Adipocyte (in vitro differentiated cells): ENCODE results near the gene GATA3.

ENCODE experiments used
- DNase-seq: peaks from one replicate; pipeline ENCODE4 v3.0.0-alpha.2; 2015; ENCODE audit warnings: low read depth
- H3K27me3 ChIP-seq: replicated peaks from 2 replicates; pipeline ENCODE4 v1.7.0; 2013; ENCODE audit warnings: mild to moderate bottlenecking, low read length, moderate library complexity; ENCODE audit not compliant: control insufficient read depth, insufficient read depth
- H3K36me3 ChIP-seq: 2 replicates; pipeline ENCODE4 v1.7.0; 2013; ENCODE audit warnings: low read length, mild to moderate bottlenecking, moderate library complexity; ENCODE audit not compliant: control insufficient read depth, insufficient read depth, severe bottlenecking
- H3K4me1 ChIP-seq: 2 replicates; pipeline ENCODE4 v1.7.0; 2013; ENCODE audit warnings: mild to moderate bottlenecking, low read length, moderate library complexity; ENCODE audit not compliant: control insufficient read depth, insufficient read depth
- H3K4me3 ChIP-seq: 2 replicates; pipeline ENCODE4 v1.7.0; 2013; ENCODE audit warnings: mild to moderate bottlenecking, low read length, moderate library complexity
- H3K9ac ChIP-seq: 2 replicates; pipeline ENCODE4 v1.7.0; 2013; ENCODE audit warnings: mild to moderate bottlenecking, low read length, moderate library complexity
- H3K9me3 ChIP-seq: 2 replicates; pipeline ENCODE4 v1.7.0; 2013; ENCODE audit warnings: mild to moderate bottlenecking, low read length, moderate library complexity; ENCODE audit not compliant: control insufficient read depth

GATA3 gene

DNA sequence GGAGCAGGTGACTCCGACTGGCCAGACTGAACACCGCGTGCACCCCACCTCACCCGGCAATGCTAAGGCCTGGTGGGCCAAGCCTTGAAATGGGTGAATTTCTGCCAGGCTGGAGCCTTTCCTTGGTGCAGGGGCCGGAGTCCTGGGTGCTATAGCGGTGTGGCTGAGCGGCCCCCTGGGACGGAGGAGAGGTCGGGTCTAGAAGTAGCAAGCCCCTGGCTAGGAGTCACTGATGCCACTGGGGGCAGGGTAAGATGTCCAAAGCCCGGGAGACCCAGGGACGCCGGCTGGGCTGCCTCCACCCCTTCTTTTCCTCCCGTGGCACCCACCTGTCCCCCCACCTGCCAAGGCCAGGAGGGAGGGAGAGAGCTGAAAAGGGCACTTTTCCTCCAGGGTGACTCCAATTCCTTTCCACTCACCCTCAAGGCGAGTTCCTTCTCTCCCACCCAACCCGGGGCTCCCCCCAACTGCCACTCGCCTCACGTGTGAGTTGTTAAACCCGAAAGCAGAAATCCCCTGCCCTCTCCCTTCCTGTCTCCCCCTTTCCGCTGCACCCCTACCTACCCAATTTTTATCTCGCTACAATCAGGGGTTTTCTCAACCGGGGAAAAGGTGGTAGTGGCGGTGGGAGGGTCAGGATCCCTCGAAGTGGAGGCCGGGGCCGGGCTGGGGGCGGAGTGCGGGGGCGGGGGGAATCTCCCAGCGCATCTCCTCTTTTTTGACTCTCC is 6.0 kb upstream of the GATA3 start:
- H3K4me1 ChIP-seq = peaks cover 15% of the 10 kb centered on the region
- H3K4me3 ChIP-seq = no peak overlapping the region
- no peaks in the 10 kb centered on the region for H3K9me3 ChIP-seq
- no peak for DNase-seq
- no peak overlapping the region for H3K9ac ChIP-seq
- H3K27me3 ChIP-seq = peaks cover 83% of the 10 kb centered on the region
- H3K36me3 ChIP-seq = no peaks in the 10 kb centered on the region

GRCh38 chr10:8049045-8049864 is 5.2 kb upstream of the GATA3 start:
- Histone ChIP-seq H3K36me3 (no peaks in the 10 kb centered on the region), H3K27me3 (peaks cover 75% of the 10 kb centered on the region), H3K9ac (no peak overlapping the region), H3K4me1 (peaks cover 18% of the 10 kb centered on the region), H3K9me3 (no peaks in the 10 kb centered on the region), H3K4me3 (peak overlapping the region; percentile 59)
- no peak for DNase-seq

DNA sequence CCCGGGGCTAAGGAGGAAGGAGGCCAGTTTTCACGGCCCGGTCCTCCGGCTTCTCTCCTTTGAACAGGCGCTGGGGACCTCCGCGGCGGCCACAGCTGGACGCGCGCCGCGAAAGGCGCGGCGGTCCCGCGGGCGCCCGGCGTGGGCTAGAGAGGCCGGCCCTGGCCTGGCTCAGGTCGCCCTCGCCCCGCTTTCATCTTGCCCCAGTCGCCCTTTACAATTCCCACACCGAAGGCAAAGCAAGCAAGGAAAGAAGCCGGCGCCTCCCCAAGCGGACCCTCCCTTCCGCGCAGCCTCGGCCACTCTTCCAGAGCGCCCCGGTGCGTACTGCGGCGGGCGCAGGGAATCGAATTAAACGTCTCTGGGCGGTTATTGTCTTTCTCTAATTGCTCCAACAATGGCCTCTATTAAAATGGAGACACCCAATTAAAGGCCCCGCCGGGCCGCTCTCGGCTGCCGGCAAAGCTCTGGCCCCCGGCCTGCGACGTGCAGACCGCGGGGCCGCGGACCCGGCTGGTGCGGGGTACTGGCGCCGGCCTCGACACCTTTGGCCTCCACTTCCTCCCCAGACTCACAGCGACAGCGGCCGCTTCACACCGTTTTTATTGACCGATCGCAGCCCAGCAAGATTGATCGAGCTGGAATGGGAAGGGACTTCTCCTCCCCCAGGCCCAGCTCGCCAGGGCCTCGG is 4.5 kb upstream of the GATA3 start:
- peaks cover 72% of the 10 kb centered on the region for H3K27me3 ChIP-seq
- no peak for DNase-seq

GRCh38 chr10:8050556-8051108 is 3.9 kb upstream of the GATA3 start:
- H3K36me3 ChIP-seq = no peaks in the 10 kb centered on the region
- peaks cover 72% of the 10 kb centered on the region for H3K27me3 ChIP-seq
- H3K4me3 ChIP-seq = peak overlapping the region; percentile 59
- no peak overlapping the region for H3K9ac ChIP-seq
- peaks cover 9% of the 10 kb centered on the region for H3K4me1 ChIP-seq
- DNase-seq = peak; percentile 49
- H3K9me3 ChIP-seq = no peaks in the 10 kb centered on the region

More for the DNA sequence above, 4.5 kb upstream of the GATA3 start:
- Histone ChIP-seq H3K9me3 (no peaks in the 10 kb centered on the region), H3K9ac (no peak overlapping the region), H3K36me3 (no peaks in the 10 kb centered on the region), H3K4me3 (peak overlapping the region; percentile 59), H3K4me1 (peaks cover 11% of the 10 kb centered on the region)

- peaks cover 68% of the 10 kb centered on the region for H3K27me3 ChIP-seq
- no peak overlapping the region for H3K4me3 ChIP-seq
- no peak for DNase-seq
- no peaks in the 10 kb centered on the region for H3K9me3 ChIP-seq
- H3K4me1 ChIP-seq = peaks cover 9% of the 10 kb centered on the region
- H3K9ac ChIP-seq = no peak overlapping the region
- H3K36me3 ChIP-seq = no peaks in the 10 kb centered on the region
Observed at GRCh38 chr10:8051109-8051821, 3.2 kb upstream of the GATA3 start.

DNA sequence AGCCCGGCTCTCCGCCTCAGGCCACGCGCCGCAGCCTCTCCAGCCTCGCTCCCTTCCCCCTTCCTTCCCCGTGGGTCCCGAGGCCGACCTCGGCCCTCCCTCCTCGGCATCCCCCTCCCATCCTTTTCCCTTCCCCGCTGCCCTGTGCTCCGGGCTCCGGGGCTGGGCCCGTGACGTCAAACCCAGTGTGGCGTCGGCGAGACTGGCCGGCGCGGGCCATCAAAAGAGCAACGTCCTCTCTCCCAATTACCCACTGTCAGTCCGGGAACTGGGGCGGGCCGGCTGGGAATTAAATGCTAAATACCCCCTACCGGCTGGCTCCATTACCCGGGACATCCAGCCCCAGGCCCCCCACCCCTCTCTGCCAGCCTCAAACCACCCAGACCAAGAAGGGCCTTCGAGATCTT is 2.6 kb upstream of the GATA3 start:
- H3K4me3 ChIP-seq = no peak overlapping the region
- no peaks in the 10 kb centered on the region for H3K36me3 ChIP-seq
- H3K27me3 ChIP-seq = peaks cover 68% of the 10 kb centered on the region
- H3K9ac ChIP-seq = no peak overlapping the region
- peaks cover 9% of the 10 kb centered on the region for H3K4me1 ChIP-seq
- no peak for DNase-seq
- H3K9me3 ChIP-seq = no peaks in the 10 kb centered on the region

DNA sequence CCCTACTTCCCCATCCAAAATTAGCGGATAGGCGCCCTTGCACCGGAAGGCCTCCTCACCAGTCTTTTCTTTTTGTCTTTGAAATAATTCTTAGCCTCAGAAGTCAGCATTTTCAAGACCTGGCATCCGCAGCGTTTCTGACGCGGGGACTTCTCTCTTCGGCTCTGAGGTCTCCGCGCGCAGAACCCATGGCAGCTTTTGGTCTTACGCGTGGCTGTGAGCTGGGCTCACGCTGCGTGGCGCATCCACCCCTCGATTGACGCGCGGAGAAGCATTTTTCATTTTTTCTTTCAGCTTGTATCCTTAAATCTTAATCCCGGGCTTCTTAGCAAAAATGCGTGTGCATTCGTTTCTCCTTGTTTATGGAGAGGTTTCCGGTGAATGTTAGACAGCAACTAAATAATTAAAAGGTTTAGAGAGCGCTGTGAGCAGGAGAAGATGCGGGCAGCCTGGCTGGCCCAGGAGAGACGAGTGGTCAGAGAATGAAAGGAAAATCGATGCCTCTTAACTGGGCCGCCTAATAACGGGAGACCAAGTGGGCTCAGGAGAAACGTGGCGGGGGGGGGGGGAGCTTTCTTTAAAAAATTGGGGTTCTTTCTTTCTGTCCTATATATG is 2.0 kb upstream of the GATA3 start:
- no peak for DNase-seq
- Histone ChIP-seq H3K27me3 (peaks cover 68% of the 10 kb centered on the region), H3K4me1 (peaks cover 9% of the 10 kb centered on the region), H3K9ac (no peak overlapping the region), H3K4me3 (no peak overlapping the region), H3K9me3 (no peaks in the 10 kb centered on the region), H3K36me3 (no peaks in the 10 kb centered on the region)

DNA sequence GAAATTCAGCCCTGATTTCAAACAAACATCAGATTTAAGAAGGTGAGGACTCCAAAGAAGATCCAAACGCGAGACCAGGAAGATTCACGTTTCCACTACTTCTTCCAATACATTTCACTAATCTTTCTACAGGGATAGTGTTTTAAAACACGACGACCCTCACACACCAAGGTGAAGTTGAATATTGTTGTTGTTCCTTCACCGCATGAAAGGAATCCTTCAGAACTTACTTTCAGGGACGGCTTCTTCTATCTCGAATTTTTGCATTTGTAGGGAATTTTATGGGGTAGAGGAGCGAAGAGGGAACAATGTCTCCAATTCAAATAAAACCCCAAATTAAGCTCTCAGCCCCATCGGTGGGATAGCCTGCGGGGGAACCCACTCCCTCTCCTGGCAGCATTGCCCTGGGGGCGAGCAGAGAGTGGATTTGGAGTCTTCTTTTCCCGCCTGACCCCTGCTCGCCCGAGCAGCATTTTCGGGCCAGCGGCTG is 1.5 kb upstream of the GATA3 start:
- no peak for DNase-seq
- no peak overlapping the region for H3K9ac ChIP-seq
- H3K36me3 ChIP-seq = no peaks in the 10 kb centered on the region
- no peak overlapping the region for H3K4me3 ChIP-seq
- H3K4me1 ChIP-seq = peaks cover 9% of the 10 kb centered on the region
- no peaks in the 10 kb centered on the region for H3K9me3 ChIP-seq
- peaks cover 68% of the 10 kb centered on the region for H3K27me3 ChIP-seq

DNA sequence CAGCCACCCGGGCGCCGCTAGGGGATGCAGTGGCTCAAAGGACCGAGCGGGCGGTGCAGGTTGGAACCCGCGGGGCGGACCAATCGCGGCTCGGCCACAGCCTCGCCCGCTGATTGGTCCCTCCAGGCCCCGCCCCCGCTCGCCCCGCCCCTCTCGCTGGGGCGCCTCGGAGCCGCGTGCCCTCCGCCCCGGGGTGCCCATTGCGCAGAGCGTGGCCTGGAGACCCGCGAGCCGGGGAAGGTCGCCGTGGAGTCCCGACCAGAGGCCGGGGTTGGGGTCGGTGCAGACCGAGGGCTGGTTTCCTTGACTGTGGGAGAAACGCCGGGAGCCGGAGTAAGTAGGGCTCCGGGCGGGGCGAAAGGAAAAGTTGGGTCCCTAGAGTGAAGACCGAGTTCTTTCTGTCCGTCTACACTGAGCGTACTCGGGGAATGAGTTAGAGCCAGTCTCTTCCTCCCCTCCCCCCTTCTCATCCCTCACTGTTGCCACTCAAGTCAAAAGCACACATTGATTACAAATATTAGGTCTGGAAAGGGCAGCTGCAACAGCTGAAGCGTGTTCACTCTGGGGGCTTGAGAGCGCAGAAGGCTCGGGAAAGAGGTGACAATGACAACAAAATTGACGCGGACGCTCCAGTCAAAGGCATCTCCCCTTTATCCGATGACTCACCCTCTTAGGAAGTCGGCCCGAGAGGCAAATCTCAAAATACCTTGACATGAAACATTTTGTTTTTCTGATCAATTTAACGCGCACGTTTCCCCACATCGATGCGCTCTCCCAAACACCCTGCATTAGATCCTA is 843 bp upstream of the GATA3 start:
- H3K4me3 ChIP-seq = peak overlapping the region; percentile 77
- peaks cover 66% of the 10 kb centered on the region for H3K27me3 ChIP-seq
- H3K9me3 ChIP-seq = no peaks in the 10 kb centered on the region
- H3K4me1 ChIP-seq = peaks cover 9% of the 10 kb centered on the region
- peak; percentile 88 for DNase-seq
- no peaks in the 10 kb centered on the region for H3K36me3 ChIP-seq
- no peak overlapping the region for H3K9ac ChIP-seq

- peak; percentile 35 for DNase-seq
- peaks cover 68% of the 10 kb centered on the region for H3K27me3 ChIP-seq
- H3K9ac ChIP-seq = no peak overlapping the region
- H3K36me3 ChIP-seq = no peaks in the 10 kb centered on the region
- peak overlapping the region; percentile 77 for H3K4me3 ChIP-seq
- H3K4me1 ChIP-seq = peaks cover 9% of the 10 kb centered on the region
- H3K9me3 ChIP-seq = no peaks in the 10 kb centered on the region
Observed at GRCh38 chr10:8054244-8054493, 319 bp upstream of the GATA3 start.
